ENCODE data around the gene ARL2BP.

Gene ARL2BP

GRCh38 chr16:57242650-57243049 lies 2.4 kb upstream of the ARL2BP start:
- TF ChIP-seq CTCF (IDR thresholded peaks at IDR 0.05; ENCODE audit: extremely low read depth, insufficient read depth, missing control alignments): no peak
- no peak for DNase-seq (ENCODE audit: low spot score)
- in situ Hi-C loops (cut with MboI; ENCODE audit: low pct_unique_long_range_greater_than_20kb, low sequenced_read_pairs, unreplicated experiment): no loop called here

- no peak for DNase-seq (ENCODE audit: low spot score)
- in situ Hi-C loops (cut with MboI; ENCODE audit: low pct_unique_long_range_greater_than_20kb, low sequenced_read_pairs, unreplicated experiment): no loop called here
- TF ChIP-seq CTCF (IDR thresholded peaks at IDR 0.05; ENCODE audit: extremely low read depth, insufficient read depth, missing control alignments): no peak
Observed at GRCh38 chr16:57244463-57244766, 644 bp upstream of the ARL2BP start.

- TF ChIP-seq CTCF (IDR thresholded peaks at IDR 0.05; ENCODE audit: extremely low read depth, insufficient read depth, missing control alignments): no peak
- in situ Hi-C loops (cut with MboI; ENCODE audit: low pct_unique_long_range_greater_than_20kb, low sequenced_read_pairs, unreplicated experiment): no loop called here
Observed at GRCh38 chr16:57245472-57246113, 534 bp downstream of the ARL2BP start.

GRCh38 chr16:57251352-57251751 lies 6.3 kb downstream of the ARL2BP start:
- no peak for TF ChIP-seq CTCF (IDR thresholded peaks at IDR 0.05; ENCODE audit: extremely low read depth, insufficient read depth, missing control alignments)
- no peak for DNase-seq (ENCODE audit: low spot score)
- in situ Hi-C loops (cut with MboI; ENCODE audit: low pct_unique_long_range_greater_than_20kb, low sequenced_read_pairs, unreplicated experiment): no loop called here

More at GRCh38 chr16:57245472-57246113, 534 bp downstream of the ARL2BP start:
- DNase-seq (ENCODE audit: low spot score): peak; percentile 60

- in situ Hi-C loops (cut with MboI; ENCODE audit: low pct_unique_long_range_greater_than_20kb, low sequenced_read_pairs, unreplicated experiment): no loop called here
- no peak for DNase-seq (ENCODE audit: low spot score)
- no peak for TF ChIP-seq CTCF (IDR thresholded peaks at IDR 0.05; ENCODE audit: extremely low read depth, insufficient read depth, missing control alignments)
Observed at GRCh38 chr16:57252148-57252721, 7.2 kb downstream of the ARL2BP start.

- in situ Hi-C loops (cut with MboI; ENCODE audit: low pct_unique_long_range_greater_than_20kb, low sequenced_read_pairs, unreplicated experiment): no loop called here
- no peak for DNase-seq (ENCODE audit: low spot score)
- TF ChIP-seq CTCF (IDR thresholded peaks at IDR 0.05; ENCODE audit: extremely low read depth, insufficient read depth, missing control alignments): no peak
Observed at GRCh38 chr16:57253466-57253865, 8.4 kb downstream of the ARL2BP start.
